Calu3 (cell line): ENCODE data around the gene ADGRV1. TPM values are rescaled to one million over a fixed set of nuclear protein-coding genes. Genes with fewer than 3 reads are reported as not detected.

Experiments used
- BruUV-seq: library from RNA; stranded (reverse); fragments of 400-500 nt; replicated peaks from 2 replicates; lab custom pipeline; 2021; lab: Mats Ljungman, UMichigan
- CTCF ChIA-PET: fragments of 300-600 bp; sonication (Branson Sonifier 250); formaldehyde crosslinking; loops from one replicate; lab custom pipeline; 2022; ENCODE audit warnings: antibody characterized with exemption; lab: Charles Lee
- DNase-seq: peaks from one replicate; pipeline ENCODE4 v3.0.0; 2022
- H3K27ac Mint-ChIP-seq: one replicate; pipeline ENCODE4 v1.8.0; 2022; ENCODE audit warnings: mixed read lengths; ENCODE audit not compliant: unreplicated experiment
- H3K27me3 Mint-ChIP-seq: one replicate; pipeline ENCODE4 v1.8.0; 2022; ENCODE audit warnings: mixed read lengths; ENCODE audit not compliant: unreplicated experiment
- H3K36me3 Mint-ChIP-seq: one replicate; pipeline ENCODE4 v1.8.0; 2022; ENCODE audit warnings: mild to moderate bottlenecking, moderate library complexity, mixed read lengths; ENCODE audit not compliant: insufficient read depth, unreplicated experiment
- H3K4me1 Mint-ChIP-seq: one replicate; pipeline ENCODE4 v1.8.0; 2022; ENCODE audit warnings: mild to moderate bottlenecking, low read depth, mixed read lengths; ENCODE audit not compliant: unreplicated experiment
- H3K4me3 Mint-ChIP-seq: one replicate; pipeline ENCODE4 v1.8.0; 2022; ENCODE audit warnings: mild to moderate bottlenecking, low read depth, moderate library complexity, mixed read lengths; ENCODE audit not compliant: unreplicated experiment
- H3K9me3 Mint-ChIP-seq: one replicate; pipeline ENCODE4 v1.8.0; 2022; ENCODE audit warnings: low read depth, mixed read lengths; ENCODE audit not compliant: unreplicated experiment
- intact Hi-C: fragments of 100-400 bp; cut with micrococcal nuclease; formaldehyde crosslinking; loops from one replicate; pipeline ENCODE4 v1.10.0; 2022; ENCODE audit not compliant: unreplicated experiment
- total RNA-seq: library from RNA; stranded (reverse); gene quantifications from 2 replicates; pipeline ENCODE4 v1.2.3, GENCODE V29; 2022
- TF ChIP-seq, protein P1 (sequence below): fragments of 200-600 bp; IDR thresholded peaks from one replicate; pipeline ENCODE4 v1.8.0; 2022; ENCODE audit warnings: antibody characterized with exemption; ENCODE audit not compliant: unreplicated experiment

The ADGRV1 gene
- total RNA-seq, 1 experiment from 2014 or later, result 1.8 TPM

DNA sequence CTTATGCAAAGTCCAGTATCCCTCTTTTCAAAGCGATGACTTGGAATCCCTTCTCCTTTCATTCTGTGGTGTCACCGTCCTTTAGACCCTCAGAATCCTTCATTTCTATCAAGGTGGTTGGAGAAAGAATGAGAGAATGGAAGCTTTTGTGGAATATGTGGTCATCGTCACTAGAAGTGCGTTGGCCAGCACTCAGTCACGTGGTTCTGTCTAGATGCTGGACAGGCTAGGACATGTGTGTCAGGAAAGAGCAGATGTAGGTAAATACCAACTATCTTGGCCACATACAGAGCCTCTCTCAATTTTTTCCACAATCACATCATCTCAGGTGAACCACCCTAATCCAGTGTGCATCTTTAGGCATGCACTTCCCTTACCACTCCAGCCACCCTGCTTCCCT is 618.5 kb downstream of the ADGRV1 start:
- Mint-ChIP-seq H3K36me3 (no peaks in the 10 kb centered on the region), H3K4me1 (peaks cover 26% of the 10 kb centered on the region), H3K9me3 (no peaks in the 10 kb centered on the region), H3K4me3 (no peak overlapping the region), H3K27ac (no peak overlapping the region), H3K27me3 (no peaks in the 10 kb centered on the region)
- TF ChIP-seq, protein P1, sequence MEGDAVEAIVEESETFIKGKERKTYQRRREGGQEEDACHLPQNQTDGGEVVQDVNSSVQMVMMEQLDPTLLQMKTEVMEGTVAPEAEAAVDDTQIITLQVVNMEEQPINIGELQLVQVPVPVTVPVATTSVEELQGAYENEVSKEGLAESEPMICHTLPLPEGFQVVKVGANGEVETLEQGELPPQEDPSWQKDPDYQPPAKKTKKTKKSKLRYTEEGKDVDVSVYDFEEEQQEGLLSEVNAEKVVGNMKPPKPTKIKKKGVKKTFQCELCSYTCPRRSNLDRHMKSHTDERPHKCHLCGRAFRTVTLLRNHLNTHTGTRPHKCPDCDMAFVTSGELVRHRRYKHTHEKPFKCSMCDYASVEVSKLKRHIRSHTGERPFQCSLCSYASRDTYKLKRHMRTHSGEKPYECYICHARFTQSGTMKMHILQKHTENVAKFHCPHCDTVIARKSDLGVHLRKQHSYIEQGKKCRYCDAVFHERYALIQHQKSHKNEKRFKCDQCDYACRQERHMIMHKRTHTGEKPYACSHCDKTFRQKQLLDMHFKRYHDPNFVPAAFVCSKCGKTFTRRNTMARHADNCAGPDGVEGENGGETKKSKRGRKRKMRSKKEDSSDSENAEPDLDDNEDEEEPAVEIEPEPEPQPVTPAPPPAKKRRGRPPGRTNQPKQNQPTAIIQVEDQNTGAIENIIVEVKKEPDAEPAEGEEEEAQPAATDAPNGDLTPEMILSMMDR, result no peak
- no TSS peak for BruUV-seq
- CTCF ChIA-PET, result no interaction called here
- intact Hi-C loops, result no loop called here
- no peak for DNase-seq

DNA sequence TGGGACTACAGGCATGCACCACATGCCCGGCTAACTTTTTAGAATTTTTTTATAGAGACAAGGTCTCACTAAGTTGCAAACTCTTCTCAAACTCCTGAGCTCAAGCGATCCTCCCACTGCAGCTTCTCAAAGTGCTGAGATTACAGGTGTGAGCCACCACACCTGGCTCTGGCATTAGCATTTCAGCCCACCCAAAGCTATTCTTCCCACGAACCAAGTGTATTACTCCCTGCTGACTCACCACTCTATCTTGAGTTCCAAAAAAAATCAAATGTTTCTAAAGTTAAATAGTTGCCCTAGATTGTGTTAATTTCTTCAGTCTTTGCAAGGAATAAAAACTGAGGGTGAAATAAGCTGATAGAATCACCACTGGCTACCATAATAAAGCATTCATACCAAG is 619.0 kb downstream of the ADGRV1 start:
- no peak for DNase-seq
- BruUV-seq, result no TSS peak
- Mint-ChIP-seq H3K36me3 (no peaks in the 10 kb centered on the region), H3K4me1 (peaks cover 30% of the 10 kb centered on the region), H3K9me3 (no peaks in the 10 kb centered on the region), H3K27ac (peak overlapping the region; percentile 13), H3K4me3 (no peak overlapping the region), H3K27me3 (no peaks in the 10 kb centered on the region)
- TF ChIP-seq, protein P1, result no peak
- intact Hi-C loops, result no loop called here
- CTCF ChIA-PET, result no interaction called here

DNA sequence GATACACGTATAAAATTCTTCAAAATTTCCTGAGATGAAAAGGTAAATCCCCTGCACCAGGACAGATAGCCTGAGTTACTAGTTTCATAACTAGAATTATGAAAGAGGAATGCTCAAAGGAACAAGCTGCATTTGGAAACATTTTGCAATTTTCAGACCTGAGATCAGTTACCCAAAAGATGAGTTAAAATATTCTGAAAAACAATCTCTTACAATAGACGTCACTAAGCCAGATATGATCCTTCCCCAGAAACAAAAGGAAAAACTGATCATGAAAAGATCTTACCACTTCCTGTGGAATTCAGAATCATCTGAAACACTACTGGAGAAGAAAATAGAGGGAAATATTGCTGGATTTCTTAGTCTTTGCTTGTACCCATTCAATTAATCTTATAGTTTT is 619.9 kb downstream of the ADGRV1 start:
- CTCF ChIA-PET, result interaction anchor here (0.6 to 1.0 kb wide), 2 partner anchors 11 to 31 kb away, joined by 3 read pairs; no protein-coding TSS in a partner anchor
- H3K9me3 Mint-ChIP-seq, result no peaks in the 10 kb centered on the region
- H3K4me3 Mint-ChIP-seq, result no peak overlapping the region
- no peak for DNase-seq
- TF ChIP-seq, protein P1, result no peak
- no TSS peak for BruUV-seq
- intact Hi-C loops, result no loop called here
- no peaks in the 10 kb centered on the region for H3K36me3 Mint-ChIP-seq
- no peak overlapping the region for H3K27ac Mint-ChIP-seq
- H3K27me3 Mint-ChIP-seq, result no peaks in the 10 kb centered on the region
- peaks cover 38% of the 10 kb centered on the region for H3K4me1 Mint-ChIP-seq

DNA sequence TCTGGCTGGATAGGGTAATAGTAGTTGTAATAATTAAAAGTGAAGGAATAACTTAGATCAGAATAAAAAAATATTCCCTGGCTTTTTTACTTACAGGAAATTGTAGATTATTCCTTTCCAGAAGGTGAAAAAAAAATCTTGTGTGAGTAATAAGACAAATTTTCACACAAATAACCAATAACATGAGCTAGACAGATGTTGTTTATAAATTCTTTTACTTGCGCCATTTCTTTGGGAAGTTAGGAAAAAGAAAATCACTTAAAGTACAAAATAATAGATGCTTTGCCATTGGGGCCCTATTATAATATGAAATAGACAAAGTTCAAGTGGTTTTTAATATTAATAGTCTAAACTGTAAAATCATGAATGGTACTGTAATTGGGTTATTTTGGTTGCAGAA is 620.4 kb downstream of the ADGRV1 start:
- H3K9me3 Mint-ChIP-seq, result no peaks in the 10 kb centered on the region
- intact Hi-C loops, result no loop called here
- TF ChIP-seq, protein P1, result no peak
- no TSS peak for BruUV-seq
- H3K27ac Mint-ChIP-seq, result no peak overlapping the region
- H3K4me1 Mint-ChIP-seq, result peaks cover 43% of the 10 kb centered on the region
- H3K4me3 Mint-ChIP-seq, result no peak overlapping the region
- no peak for DNase-seq
- no peaks in the 10 kb centered on the region for H3K36me3 Mint-ChIP-seq
- CTCF ChIA-PET, result interaction anchor here (1.0 kb wide), 1 partner anchor 10 kb away, joined by 3 read pairs; no protein-coding TSS in a partner anchor
- H3K27me3 Mint-ChIP-seq, result no peaks in the 10 kb centered on the region
